ENCODE data around the gene FADS3.

FADS3 gene

GRCh38 chr11:61854966-61855714, 36.2 kb downstream of the FADS3 start:
- no peak for DNase-seq

- DNase-seq, result no peak
Measured at GRCh38 chr11:61854206-61854895, 37.0 kb downstream of the FADS3 start.

GRCh38 chr11:61853698-61854169, 37.6 kb downstream of the FADS3 start:
- no peak for DNase-seq

DNA sequence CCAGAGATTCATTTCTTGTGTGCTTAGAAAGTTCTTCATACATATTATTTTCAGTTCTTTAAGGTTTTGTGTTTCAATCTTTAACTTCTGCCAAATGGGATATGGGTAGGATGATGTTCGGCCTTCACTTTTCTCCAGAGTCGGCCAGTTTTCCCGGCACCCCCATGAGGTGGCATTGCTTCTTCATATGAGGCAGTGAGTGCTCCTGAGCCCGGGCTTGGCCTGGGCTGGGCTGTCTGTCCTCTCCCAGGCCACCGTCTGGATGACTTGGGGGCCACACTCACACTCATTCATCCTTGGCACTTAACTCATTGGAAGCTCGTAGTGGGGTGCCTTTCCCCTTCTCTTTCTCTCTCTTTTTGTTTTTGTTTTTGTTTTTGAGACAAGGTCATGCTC, 39.4 kb downstream of the FADS3 start:
- DNase-seq, result no peak

DNA sequence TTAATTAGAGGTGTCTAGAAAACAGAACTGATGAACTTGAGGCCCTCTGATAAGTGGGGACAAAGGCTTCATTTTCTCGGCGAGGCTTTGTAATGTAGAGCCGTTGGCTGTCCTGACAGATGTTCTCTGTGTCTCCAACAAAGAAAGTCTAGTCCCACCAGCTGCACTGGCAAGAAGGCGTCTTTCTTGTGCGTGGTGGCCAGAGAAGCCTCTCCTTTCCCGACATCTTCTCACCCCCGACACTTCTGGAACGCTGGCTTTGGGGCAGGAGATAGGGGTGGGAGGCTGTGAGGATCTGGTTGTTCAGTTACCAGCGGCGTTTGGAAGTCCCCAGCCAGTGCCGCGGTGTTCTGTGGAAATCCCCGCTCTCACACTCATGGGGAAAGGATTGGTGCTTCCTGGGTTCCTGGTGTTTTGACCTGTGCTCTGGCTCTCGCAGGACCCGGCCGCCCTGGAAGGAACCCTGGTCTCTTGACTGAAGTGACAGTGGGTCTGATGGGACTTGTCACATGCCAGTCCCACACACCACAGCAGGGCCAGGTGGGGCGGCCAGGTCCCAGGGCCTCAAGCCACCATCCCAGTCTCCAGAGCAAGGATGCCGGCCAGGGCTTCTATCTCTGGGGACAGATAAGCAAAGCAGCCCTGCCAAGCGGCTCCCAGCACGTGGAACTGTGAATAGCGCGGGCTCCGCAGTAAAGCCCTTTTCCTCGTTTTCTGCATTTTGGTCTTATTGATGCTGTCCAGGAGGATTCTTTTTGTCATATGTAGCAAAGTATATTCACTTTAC, 40.0 kb downstream of the FADS3 start:
- no peak for DNase-seq

GRCh38 chr11:61850687-61851086, 40.7 kb downstream of the FADS3 start:
- no peak for DNase-seq

DNA sequence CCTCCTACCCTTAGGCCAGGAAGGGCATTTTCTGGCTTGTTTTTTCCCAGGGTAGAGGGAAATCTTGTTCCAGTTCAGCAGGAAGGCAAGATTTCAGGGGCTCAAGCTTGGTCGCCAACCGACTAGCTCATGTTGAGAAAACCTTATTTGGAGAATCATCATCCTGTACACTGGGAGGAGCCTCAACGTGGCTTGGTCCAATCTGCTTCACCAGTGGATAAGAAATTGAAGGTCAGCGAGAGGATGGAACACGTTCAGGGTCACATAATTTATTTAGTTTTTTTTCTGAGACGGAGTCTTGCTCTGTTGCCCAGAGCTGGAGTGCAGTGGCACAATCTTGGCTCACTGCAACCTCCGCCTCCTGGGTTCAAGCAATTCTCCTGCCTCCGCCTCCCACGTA, 42.7 kb downstream of the FADS3 start:
- DNase-seq, result no peak

DNA sequence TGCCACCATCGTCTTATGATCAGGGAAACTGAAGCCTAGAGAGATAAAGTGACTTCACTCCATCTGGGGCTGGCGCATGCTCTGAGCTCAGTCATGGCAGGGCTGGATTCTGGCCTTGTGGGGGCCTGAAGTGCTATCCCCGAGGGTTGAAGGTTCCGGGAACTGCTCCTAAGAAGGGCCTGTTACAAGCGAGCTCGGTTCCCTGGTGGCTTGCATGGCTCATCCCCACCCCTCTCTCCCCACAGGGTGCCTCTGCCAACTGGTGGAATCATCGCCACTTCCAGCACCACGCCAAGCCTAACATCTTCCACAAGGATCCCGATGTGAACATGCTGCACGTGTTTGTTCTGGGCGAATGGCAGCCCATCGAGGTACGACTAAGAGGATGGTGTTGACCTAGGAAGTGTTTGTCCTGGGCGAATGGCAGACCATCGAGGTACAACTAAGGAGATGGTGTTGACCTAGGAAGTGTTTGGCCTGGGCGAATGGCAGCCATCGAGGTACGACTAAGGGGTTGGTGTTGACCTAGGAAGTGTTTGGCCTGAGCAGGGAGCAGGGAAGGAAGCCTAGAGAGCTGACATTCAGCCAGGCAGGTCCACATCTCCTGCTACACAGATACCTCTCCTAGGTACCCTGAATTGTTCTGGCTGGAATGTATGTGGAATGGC, 43.3 kb downstream of the FADS3 start:
- DNase-seq, result no peak

DNA sequence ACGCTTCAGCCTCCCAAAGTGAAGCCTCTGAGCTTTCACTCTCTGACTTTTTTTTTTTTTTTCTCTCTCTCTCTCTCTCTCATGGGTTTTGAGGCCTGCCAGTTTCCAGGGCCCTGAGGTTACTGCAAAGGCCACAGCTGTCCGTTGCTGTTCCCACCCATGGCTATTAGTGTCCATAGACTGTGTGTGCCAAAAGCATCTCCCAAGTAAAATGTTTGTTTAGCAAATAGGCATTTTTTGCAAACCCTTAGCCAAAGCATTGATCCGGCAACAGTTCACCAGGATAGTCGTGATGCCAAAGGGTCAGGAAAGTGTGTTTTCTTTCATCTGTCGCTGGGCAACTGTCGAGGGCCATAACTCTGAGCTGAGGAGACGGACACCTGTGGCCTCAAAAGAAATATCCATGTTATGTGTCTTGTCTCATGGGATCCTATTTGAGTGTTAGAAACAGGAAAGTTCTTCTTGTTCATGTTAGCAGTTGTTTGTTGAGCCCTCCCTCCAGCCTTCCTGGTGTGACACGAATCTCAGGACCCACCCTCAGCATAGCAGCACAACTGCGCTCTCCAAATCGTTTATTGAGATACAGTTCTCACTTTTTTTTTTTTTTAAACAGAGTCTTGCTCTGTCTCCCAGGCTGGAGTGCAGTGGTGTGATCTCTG, 44.9 kb downstream of the FADS3 start:
- no peak for DNase-seq

- peak; percentile 76 for DNase-seq
Measured at GRCh38 chr11:61844909-61845565, 46.3 kb downstream of the FADS3 start.

DNA sequence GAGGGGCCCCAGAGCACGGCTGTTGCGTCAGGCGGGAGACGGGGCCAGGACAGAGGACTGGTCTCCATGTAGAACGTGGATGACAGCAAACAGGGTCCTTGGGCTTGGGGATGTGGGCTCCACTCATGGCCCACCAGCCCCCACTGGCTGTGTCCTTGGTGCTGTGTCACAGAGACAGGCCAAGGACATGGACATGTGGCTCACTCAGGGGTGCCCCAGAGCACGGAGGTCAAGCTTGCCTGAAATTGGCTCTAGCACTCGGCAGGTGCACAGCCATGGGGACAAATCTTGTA, 48.9 kb downstream of the FADS3 start:
- DNase-seq, result no peak

GRCh38 chr11:61841636-61842527, 49.5 kb downstream of the FADS3 start:
- no peak for DNase-seq

- DNase-seq, result no peak
Measured at GRCh38 chr11:61840371-61840770, 51.0 kb downstream of the FADS3 start.

DNA sequence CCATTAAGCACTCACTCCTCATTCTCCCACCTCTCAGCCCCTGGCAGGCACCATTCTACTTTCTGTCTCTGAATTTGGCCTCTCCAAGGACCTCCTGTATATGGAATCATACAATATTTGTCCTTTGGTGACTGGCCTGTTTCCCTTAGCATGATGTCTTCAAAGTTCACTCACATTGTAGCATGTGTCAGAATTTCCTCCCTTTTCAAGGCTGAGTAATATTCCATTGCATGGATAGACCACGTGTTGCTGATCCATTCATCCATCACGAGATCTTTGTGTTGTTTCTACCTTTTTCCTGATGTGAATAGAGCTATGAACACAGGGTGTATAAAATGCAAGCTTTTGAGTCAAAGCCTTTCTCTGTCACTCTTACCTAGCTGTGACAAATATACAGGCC, 51.6 kb downstream of the FADS3 start:
- DNase-seq, result no peak

DNA sequence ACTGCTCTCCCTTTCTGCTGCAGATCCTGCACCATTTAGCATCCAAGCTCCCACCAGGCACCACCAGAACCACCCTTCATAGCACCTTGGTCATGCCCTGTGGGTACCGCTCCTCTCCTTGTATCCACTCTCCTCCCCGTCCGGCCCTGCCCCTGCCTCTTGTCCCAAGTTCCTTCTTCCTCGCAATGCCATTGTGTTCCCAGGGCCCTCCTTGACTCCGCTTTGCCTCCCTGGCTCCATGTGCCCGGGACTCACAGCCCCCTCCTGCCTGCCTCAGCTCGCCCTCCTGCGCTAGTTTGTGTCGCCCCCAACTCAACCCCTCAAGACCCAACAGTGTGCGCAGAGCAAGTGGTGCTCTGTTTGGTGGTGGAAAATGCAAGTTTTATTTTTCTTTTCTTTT, 52.4 kb downstream of the FADS3 start:
- DNase-seq, result no peak

DNA sequence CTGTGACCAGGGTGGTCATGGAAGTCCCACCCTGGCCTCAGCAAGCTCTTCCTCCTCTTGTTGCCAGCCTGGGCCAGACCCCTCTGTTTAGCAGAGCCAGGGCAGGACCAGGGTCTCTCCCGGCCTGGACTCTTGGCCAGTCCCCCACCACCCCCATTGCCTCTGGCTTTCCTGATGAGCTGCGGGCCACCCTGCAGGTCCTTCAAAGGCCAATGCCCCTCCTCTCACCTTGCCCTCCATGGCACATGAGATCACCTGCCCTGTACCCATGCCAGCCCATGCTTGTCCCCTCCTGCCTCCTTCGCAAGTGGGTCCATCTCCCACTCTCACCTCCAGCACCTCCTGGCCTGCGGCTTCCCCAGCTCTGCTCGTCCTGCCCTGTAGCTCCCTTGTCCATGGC, 52.8 kb downstream of the FADS3 start:
- DNase-seq, result no peak

DNA sequence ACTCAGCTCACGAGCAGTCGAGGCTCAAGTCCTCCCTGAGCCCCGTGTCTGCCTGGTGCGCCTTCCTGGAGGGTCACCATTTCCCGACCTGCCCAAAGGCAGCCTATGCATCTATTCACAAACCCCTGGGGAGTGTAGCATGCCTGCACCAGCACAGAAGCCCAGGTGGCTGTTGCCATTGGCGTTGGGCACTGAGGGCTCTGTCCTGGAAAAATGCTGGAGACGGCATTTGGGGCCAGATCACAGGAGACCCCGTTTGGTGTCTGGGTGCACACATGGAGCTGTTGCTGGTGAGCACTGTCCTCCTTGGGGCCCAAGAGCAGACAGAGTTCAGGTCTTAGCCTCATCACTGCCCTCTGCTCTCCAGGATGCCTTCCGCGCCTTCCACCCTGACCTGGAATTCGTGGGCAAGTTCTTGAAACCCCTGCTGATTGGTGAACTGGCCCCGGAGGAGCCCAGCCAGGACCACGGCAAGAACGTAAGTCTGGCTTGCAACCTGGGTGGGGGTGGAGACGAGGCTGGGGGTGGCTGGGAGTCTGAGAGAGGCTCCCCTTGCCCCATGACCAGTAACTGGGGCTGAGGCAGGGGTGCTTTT, 53.8 kb downstream of the FADS3 start:
- DNase-seq, result no peak

GRCh38 chr11:61836193-61836592, 55.2 kb downstream of the FADS3 start:
- DNase-seq, result no peak

- DNase-seq, result peak; percentile 77
Measured at GRCh38 chr11:61834278-61835048, 56.9 kb downstream of the FADS3 start.

DNA sequence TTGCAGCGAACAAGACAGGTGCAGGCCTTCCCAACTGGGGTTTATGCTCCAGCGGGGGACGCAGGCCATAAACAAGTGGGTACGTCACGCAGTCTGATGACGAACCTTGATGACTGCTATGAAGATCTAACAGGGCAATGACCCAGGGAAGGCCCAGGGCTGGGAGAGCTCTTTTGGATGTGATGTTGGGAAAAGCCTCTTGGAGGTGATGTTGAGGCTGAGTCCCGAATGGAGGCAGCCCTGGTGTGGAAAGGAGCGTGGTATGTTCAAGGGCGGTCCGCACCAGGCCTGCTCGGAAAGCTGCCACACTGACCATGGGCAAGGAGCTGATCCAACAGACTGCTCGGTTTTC, 57.4 kb downstream of the FADS3 start:
- DNase-seq, result no peak

All from right hindlimb (tissue), 1 donor.